ENCODE measurements around the gene APH1B.
"Not testable (repeated sequence)": the region's sequence is repeated elsewhere in the genome, so short reads cannot be mapped to it uniquely, and the experiment has no call there.

The APH1B gene

GRCh38 chr15:63277038-63277892, at the start of gene APH1B:
TSS of gene APH1B (plus strand) at chr15:63277605. CDS start at chr15:63277624, 19 bp downstream.
- peak; percentile 42 for DNase-seq (ENCODE audit: low read depth)

GRCh38 chr15:63227689-63228088, 49.7 kb upstream of the APH1B start:
- DNase-seq (ENCODE audit: low read depth), result no peak

GRCh38 chr15:63231206-63231605, 46.2 kb upstream of the APH1B start:
- no peak for DNase-seq (ENCODE audit: low read depth)

- DNase-seq (ENCODE audit: low read depth), result no peak
Observed at GRCh38 chr15:63231706-63232105, 45.7 kb upstream of the APH1B start.

- DNase-seq (ENCODE audit: low read depth), result no peak
Observed at GRCh38 chr15:63232405-63232804, 45.0 kb upstream of the APH1B start.

GRCh38 chr15:63232943-63233342, 44.5 kb upstream of the APH1B start:
- no peak for DNase-seq (ENCODE audit: low read depth)

GRCh38 chr15:63233667-63234423, 43.6 kb upstream of the APH1B start:
- DNase-seq (ENCODE audit: low read depth), result no peak

GRCh38 chr15:63234451-63234870, 42.9 kb upstream of the APH1B start:
- no peak for DNase-seq (ENCODE audit: low read depth)

- DNase-seq (ENCODE audit: low read depth), result no peak
Observed at GRCh38 chr15:63236272-63236671, 41.1 kb upstream of the APH1B start.

GRCh38 chr15:63237086-63237485, 40.3 kb upstream of the APH1B start:
- not testable (repeated sequence) for DNase-seq (ENCODE audit: low read depth)

- DNase-seq (ENCODE audit: low read depth), result no peak
Observed at GRCh38 chr15:63238171-63238570, 39.2 kb upstream of the APH1B start.

GRCh38 chr15:63238796-63239195, 38.6 kb upstream of the APH1B start:
- no peak for DNase-seq (ENCODE audit: low read depth)

- DNase-seq (ENCODE audit: low read depth), result no peak
Observed at GRCh38 chr15:63240109-63240508, 37.3 kb upstream of the APH1B start.

- DNase-seq (ENCODE audit: low read depth), result no peak
Observed at GRCh38 chr15:63241316-63241715, 36.1 kb upstream of the APH1B start.

GRCh38 chr15:63243101-63243500, 34.3 kb upstream of the APH1B start:
- DNase-seq (ENCODE audit: low read depth), result no peak

- DNase-seq (ENCODE audit: low read depth), result no peak
Observed at GRCh38 chr15:63243776-63244175, 33.6 kb upstream of the APH1B start.

- DNase-seq (ENCODE audit: low read depth), result no peak
Observed at GRCh38 chr15:63244399-63244798, 33.0 kb upstream of the APH1B start.

- no peak for DNase-seq (ENCODE audit: low read depth)
Observed at GRCh38 chr15:63244976-63245645, 32.3 kb upstream of the APH1B start.

GRCh38 chr15:63246691-63247469, 30.5 kb upstream of the APH1B start:
- no peak for DNase-seq (ENCODE audit: low read depth)

GRCh38 chr15:63250312-63250965, 27.0 kb upstream of the APH1B start:
- no peak for DNase-seq (ENCODE audit: low read depth)

GRCh38 chr15:63251701-63252100, 25.7 kb upstream of the APH1B start:
- no peak for DNase-seq (ENCODE audit: low read depth)
